ENCODE measurements around the gene PKNOX2.

DNA sequence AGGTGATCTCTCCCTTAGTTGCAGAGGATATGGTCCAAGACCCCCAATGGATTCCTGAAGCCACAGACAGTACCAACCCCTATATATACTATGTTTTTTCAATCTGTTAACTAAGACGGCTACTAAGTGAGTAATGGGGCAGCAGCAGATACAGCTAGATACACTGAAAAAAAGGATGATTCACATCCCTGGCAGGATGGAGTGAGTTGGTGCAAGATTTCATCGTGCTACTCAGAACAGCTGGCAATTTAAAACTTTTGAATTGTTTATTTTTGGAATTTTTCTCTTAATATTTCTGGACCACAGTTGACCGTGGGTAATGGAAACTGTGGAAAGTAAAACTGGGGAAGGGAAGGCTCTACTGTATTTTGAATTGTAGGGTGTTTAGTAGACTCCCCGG is 36.1 kb upstream of the PKNOX2 start:
- TF ChIP-seq CTCF (conservative IDR thresholded peaks at IDR 0.05 in 1 of 2, IDR thresholded peaks at IDR 0.05 in 1 of 2; ENCODE audit: extremely low read depth in 1 of 2, insufficient read depth in 1 of 2, low read depth in 1 of 2, low read length in 2 of 2), result no peak
- no peak for TF ChIP-seq EZH2 (IDR thresholded peaks at IDR 0.05; ENCODE audit: borderline replicate concordance, low read length)
